AG09309 (cell line): ENCODE measurements around the gene LMAN2.

ENCODE experiments used
- DNase-seq: peaks from one replicate; pipeline ENCODE4 v3.0.0-alpha.2; 2010; ENCODE audit warnings: low read depth
- H3K4me3 ChIP-seq: 2 replicates; pipeline ENCODE4 v1.5.1; 2011; ENCODE audit warnings: mild to moderate bottlenecking, low read depth, low read length, moderate library complexity; ENCODE audit not compliant: control insufficient read depth
- TF ChIP-seq, protein P1 (sequence below): IDR thresholded peaks from 2 replicates; pipeline ENCODE4 v1.5.1; 2011; ENCODE audit warnings: mild to moderate bottlenecking, low read depth, low read length, inconsistent platforms; ENCODE audit not compliant: insufficient read depth, control insufficient read depth; ENCODE audit errors: missing control alignments

LMAN2 gene

DNA sequence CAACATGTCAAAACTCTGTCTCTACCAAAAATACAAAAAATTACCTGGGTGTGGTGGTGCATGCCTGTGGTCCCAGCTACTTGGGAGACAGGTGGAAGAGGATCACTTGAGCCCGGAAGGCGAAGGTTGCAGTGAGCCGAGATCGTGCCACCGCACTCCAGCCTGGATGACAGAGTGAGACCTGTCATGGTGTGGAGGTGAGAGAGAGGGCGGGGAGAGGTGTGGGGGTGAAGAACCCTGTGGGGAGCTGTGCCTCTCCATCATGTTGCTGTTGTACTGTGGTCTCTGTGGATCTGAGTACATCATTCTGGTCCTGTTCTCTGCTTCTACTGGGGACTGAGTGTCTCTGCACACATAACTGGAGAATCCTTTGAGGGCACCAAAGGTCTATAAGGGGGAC lies 21.4 kb upstream of the LMAN2 start:
- no peak overlapping the region for H3K4me3 ChIP-seq
- no peak for DNase-seq
- TF ChIP-seq, protein P1, sequence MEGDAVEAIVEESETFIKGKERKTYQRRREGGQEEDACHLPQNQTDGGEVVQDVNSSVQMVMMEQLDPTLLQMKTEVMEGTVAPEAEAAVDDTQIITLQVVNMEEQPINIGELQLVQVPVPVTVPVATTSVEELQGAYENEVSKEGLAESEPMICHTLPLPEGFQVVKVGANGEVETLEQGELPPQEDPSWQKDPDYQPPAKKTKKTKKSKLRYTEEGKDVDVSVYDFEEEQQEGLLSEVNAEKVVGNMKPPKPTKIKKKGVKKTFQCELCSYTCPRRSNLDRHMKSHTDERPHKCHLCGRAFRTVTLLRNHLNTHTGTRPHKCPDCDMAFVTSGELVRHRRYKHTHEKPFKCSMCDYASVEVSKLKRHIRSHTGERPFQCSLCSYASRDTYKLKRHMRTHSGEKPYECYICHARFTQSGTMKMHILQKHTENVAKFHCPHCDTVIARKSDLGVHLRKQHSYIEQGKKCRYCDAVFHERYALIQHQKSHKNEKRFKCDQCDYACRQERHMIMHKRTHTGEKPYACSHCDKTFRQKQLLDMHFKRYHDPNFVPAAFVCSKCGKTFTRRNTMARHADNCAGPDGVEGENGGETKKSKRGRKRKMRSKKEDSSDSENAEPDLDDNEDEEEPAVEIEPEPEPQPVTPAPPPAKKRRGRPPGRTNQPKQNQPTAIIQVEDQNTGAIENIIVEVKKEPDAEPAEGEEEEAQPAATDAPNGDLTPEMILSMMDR: no peak

DNA sequence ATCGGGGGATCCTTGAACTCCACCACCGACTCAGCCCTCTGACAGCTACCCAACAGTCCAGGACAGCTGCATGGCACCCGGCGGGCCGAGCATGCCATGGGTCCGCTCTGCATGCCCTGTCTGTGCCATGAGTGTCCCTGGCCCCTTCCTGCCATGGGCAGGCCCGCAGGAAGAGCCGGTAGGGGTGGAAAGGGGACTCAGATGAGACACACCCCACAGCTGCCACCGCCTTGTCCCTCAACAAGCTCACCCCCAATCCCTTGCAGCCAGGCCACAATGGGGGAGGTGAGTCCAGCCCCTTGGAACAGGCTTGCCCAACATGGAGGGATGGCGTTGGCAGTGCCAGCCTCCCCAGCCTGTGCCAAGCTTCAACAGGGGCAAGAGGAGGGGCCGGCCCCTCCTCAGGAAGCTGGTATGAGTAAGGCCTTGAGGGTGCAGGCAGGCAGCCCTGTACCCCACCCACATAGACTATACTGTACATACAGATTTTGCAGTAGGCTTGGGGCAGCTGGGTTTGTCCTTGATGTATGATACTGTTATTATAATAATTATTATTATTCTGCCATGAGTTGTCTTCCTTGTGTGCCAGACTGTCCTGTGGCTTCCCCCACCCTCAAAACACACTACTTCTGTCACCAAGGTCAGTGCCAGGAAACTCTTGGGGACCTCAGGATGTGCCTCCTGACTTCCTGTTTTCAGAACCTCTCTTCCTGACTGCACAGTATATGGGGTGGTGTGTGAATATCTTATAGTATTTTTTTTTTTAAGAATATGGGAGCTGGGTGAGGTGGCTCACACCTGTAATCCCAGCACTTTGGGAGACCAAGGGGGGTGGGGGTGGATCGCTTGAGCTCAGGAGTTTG lies 20.8 kb upstream of the LMAN2 start:
- TF ChIP-seq, protein P1: no peak
- H3K4me3 ChIP-seq: no peak overlapping the region
- DNase-seq: no peak

DNA sequence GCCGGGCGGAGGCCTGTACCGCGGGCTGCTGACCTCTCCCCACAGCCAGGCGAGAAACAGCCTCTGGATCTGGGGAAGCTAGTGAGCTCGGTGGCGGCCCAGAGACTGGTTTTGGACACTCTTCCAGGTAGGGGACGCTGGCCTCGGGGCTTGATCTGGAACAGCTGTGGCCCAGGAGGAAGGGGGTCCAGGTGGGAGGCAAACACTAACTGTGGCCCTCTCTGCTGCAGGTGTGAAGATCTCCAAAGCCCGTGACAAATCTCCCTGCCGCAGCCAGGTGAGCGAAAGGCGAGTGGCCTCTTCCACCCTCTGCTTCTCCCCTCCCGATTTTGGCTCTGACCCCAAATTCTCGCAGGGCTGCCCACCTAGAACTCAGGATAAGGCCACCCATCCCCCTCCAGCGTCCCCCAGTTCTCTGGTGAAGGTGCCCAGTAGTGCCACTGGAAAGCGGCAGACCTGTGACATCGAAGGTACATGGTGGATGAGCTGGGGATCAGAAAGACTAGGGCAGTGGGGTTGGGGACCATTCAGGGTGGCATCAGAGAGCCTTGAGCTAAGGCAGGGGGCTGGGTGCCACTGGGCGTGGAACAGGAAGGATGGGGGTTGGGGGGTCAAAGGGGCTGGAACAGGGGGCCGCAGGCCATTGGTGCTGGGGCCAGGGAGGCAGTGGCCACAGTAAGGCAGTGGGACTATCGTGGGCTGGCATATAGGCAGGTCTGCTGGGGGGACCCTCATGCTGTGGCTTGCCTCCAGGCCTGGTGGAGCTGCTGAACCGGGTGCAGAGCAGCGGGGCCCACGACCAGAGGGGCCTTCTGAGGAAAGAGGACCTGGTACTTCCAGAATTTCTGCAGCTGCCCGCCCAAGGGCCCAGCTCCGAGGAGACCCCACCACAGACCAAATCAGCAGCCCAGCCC lies 19.9 kb upstream of the LMAN2 start:
- no peak for DNase-seq
- TF ChIP-seq, protein P1: no peak
- peak overlapping the region; percentile 43 for H3K4me3 ChIP-seq

GRCh38 chr5:177370488-177371119 lies 19.1 kb upstream of the LMAN2 start:
- TF ChIP-seq, protein P1: peak; percentile 52
- DNase-seq: no peak
- H3K4me3 ChIP-seq: peak overlapping the region; percentile 43

DNA sequence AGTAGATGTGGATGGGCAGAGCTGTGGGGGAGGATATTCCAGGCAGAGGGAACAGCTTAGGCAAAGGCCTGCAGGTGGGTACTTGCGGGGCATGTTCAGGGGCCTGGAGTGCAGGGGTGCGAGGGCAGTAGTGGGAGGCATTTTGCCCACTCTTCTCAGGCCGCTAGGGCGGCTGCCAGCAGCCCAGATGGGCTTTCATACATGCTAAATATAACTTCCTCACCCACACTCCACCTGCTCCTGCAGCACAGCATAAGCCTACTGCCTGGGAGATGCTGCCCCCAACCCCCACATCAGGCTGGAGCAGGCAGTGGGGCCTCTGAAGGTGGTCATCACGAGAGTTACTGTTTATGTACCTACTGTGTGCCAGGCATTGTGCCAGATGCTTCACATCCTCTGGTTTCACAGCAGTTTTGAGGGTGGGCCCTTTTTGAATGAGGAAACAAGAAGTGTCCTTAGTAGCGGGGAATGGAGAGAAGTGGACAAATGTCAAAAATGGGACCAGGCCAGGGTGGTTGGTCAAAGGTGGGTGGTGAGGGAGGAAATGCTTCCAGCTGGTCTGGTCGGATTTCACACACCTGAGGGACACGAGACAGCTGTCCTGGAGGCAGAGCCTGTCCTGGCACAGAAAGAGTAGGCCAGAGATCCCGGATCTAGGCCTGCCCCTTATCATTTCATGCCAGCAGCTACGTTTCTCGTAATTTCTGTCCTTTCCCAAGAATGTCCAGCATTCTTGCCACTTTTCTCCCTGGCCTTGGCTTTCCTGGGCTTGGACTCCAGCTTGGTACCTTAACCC lies 18.4 kb upstream of the LMAN2 start:
- no peak for DNase-seq
- TF ChIP-seq, protein P1: no peak
- H3K4me3 ChIP-seq: no peak overlapping the region

DNA sequence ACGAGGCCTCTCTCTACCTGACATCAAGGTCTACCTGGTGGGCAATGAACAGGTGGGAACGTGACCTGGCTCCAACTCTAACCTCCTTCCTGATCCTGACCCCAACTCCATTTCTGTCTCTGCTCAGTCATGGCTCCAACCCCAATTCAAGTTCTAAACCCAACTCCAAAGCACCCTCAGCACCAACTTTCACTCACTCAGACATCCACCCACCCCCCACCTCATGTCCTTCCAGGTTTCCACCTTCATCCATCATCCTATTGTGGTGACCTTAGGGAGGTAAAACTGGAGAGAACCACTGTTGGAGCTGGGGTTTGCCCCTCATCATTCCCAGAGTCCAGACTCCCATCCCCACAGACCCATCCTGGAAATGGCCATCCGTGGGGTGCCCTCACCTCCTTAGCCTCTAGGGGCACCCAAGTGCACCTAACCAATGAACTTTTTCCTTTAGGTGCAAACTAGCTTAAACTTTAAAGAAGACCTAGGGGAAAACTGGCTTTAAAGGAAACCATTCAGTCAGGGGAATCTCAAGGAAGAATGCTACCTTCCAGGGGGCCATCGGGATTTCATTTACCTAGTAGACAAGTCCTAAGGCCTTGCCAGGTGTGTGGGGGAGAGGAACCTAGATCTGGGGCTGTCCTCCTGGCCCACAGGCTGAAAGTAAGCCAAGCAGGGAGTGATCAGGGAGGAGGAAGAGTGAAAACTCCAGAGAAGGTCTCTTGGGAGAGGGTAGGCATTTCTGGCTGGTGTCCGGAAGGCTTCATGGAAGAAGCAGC lies 17.6 kb upstream of the LMAN2 start:
- no peak for DNase-seq
- H3K4me3 ChIP-seq: no peak overlapping the region
- TF ChIP-seq, protein P1: peak; percentile 71
